Activated CD8-positive, alpha-beta T cell treated with anti-CD3 and anti-CD28 coated beads for 36 hours (primary cell): ENCODE data around the gene CASP2. TPM values are rescaled to one million over a fixed set of nuclear protein-coding genes. Genes with fewer than 3 reads are reported as not detected.
"Not testable (repeated sequence)": the region's sequence is repeated elsewhere in the genome, so short reads cannot be mapped to it uniquely, and the experiment has no call there.

ENCODE experiments used
- ATAC-seq: fragments of 200-7000 bp; cut with Tn5 transposase; one replicate; pipeline ENCODE4 v1.10.0; 2021; ENCODE audit warnings: mild to moderate bottlenecking, moderate library complexity
- CTCF ChIA-PET: fragments of 350-600 bp; sonication (Branson Sonifier 250); formaldehyde crosslinking; loops from one replicate; lab custom pipeline; 2021; ENCODE audit warnings: antibody characterized with exemption; lab: Charles Lee
- POLR2A ChIA-PET: fragments of 350-600 bp; sonication (Branson Sonifier 250); formaldehyde crosslinking; loops from one replicate; lab custom pipeline; 2021; ENCODE audit warnings: antibody characterized with exemption; lab: Charles Lee
- DNase-seq: peaks from one replicate; pipeline ENCODE4 v3.0.0-alpha.2; 2020
- H3K27ac Mint-ChIP-seq: one replicate; pipeline ENCODE4 v1.8.0; 2021; ENCODE audit warnings: mild to moderate bottlenecking, mixed read lengths
- H3K27me3 Mint-ChIP-seq: one replicate; pipeline ENCODE4 v1.8.0; 2021; ENCODE audit warnings: mixed read lengths
- H3K36me3 Mint-ChIP-seq: one replicate; pipeline ENCODE4 v1.8.0; 2021; ENCODE audit warnings: low read depth, mixed read lengths
- H3K4me1 Mint-ChIP-seq: one replicate; pipeline ENCODE4 v1.8.0; 2021; ENCODE audit warnings: low read depth, mixed read lengths
- H3K4me3 Mint-ChIP-seq: one replicate; pipeline ENCODE4 v1.8.0; 2021; ENCODE audit warnings: mild to moderate bottlenecking, moderate library complexity, mixed read lengths
- H3K9me3 Mint-ChIP-seq: one replicate; pipeline ENCODE4 v1.8.0; 2021; ENCODE audit warnings: mixed read lengths
- intact Hi-C: fragments of 100-400 bp; cut with micrococcal nuclease; formaldehyde crosslinking; loops from one replicate; pipeline ENCODE4 v1.10.0; 2022
- total RNA-seq, 2 experiments: library from RNA; stranded (reverse); gene quantifications; one replicate each; pipeline ENCODE4 v1.2.3, GENCODE V29; 2021
- TF ChIP-seq, protein P1 (sequence below): fragments of 200-600 bp; IDR thresholded peaks from one replicate; pipeline ENCODE4 v1.8.0; 2022; ENCODE audit warnings: antibody characterized with exemption, mild to moderate bottlenecking

Gene CASP2
- total RNA-seq, 2 experiments from 2014 or later, result 79.6 to 80.9 TPM

DNA sequence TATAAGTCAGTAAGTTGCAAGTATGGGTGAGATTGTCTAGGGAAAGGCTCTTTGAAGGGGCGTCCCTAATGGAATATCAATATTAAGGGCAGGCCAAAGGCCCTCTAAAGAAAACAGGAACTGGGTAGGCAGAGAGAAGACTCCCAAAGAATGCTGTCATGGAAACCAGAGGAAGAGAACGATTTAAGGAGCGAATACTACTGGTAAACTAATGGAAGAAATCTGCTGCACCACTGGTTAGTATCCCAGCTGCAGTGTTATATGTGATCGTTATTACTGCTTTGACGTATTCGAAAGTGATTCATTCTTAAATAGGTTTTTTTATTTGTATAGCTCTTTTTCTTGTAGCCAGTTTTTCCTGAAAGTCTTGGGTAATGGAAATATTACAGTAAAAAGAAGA is 1.3 kb downstream of the CASP2 start:
- peak overlapping the region; percentile 89 for H3K27ac Mint-ChIP-seq
- peak overlapping the region; percentile 88 for H3K4me3 Mint-ChIP-seq
- H3K36me3 Mint-ChIP-seq, result peaks cover 57% of the 10 kb centered on the region
- ChIA-PET POLR2A (interaction anchor here (0.8 to 1.9 kb wide), 7 partner anchors 10 to 91 kb away, joined by 3 to 6 read pairs (median 4); partner anchors contain the start of gene FAM131B), CTCF (interaction anchor here (1.0 to 13.9 kb wide), 4 partner anchors 10 to 90 kb away, joined by 3 to 211 read pairs (median 48); no protein-coding TSS in a partner anchor)
- peaks cover 34% of the 10 kb centered on the region for H3K4me1 Mint-ChIP-seq
- TF ChIP-seq, protein P1, sequence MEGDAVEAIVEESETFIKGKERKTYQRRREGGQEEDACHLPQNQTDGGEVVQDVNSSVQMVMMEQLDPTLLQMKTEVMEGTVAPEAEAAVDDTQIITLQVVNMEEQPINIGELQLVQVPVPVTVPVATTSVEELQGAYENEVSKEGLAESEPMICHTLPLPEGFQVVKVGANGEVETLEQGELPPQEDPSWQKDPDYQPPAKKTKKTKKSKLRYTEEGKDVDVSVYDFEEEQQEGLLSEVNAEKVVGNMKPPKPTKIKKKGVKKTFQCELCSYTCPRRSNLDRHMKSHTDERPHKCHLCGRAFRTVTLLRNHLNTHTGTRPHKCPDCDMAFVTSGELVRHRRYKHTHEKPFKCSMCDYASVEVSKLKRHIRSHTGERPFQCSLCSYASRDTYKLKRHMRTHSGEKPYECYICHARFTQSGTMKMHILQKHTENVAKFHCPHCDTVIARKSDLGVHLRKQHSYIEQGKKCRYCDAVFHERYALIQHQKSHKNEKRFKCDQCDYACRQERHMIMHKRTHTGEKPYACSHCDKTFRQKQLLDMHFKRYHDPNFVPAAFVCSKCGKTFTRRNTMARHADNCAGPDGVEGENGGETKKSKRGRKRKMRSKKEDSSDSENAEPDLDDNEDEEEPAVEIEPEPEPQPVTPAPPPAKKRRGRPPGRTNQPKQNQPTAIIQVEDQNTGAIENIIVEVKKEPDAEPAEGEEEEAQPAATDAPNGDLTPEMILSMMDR, result no peak
- ATAC-seq, result no peak
- no peaks in the 10 kb centered on the region for H3K27me3 Mint-ChIP-seq
- H3K9me3 Mint-ChIP-seq, result peaks cover 3% of the 10 kb centered on the region
- DNase-seq, result no peak
- intact Hi-C loops, result no loop called here

DNA sequence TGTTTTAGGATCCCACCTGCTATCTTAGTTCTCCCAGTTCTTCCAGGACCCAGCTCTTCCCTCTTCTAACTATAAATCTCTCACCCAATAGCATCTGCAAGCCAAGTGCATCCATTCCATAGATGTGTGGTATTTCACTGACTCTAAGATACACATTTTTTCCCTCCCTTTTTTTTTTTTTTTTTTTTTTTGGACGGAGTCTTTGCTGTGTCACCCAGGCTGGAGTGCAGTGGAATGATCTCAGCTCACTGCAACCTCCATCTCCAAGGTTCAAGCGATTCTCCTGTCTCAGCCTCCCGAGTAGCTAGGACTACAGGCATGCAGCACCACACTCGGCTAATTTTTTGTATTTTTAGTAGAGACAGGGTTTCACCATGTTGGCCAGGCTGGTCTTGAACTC is 1.7 kb downstream of the CASP2 start:
- not testable (repeated sequence) for H3K27me3 Mint-ChIP-seq, ATAC-seq, H3K9me3 Mint-ChIP-seq, DNase-seq
- Mint-ChIP-seq H3K4me1 (peaks cover 38% of the 10 kb centered on the region), H3K36me3 (peaks cover 61% of the 10 kb centered on the region), H3K27ac (peak overlapping the region; percentile 89), H3K4me3 (peak overlapping the region; percentile 88)
- intact Hi-C loops, result loop anchor here (2.0 kb wide), 1 partner anchor 45 kb away; no protein-coding TSS in a partner anchor
- POLR2A ChIA-PET, result interaction anchor here (0.8 to 1.9 kb wide), 8 partner anchors 10 to 90 kb away, joined by 3 to 6 read pairs (median 4); partner anchors contain the start of gene FAM131B
- CTCF ChIA-PET, result interaction anchor here (1.0 to 13.9 kb wide), 4 partner anchors 10 to 90 kb away, joined by 3 to 211 read pairs (median 48); no protein-coding TSS in a partner anchor

DNA sequence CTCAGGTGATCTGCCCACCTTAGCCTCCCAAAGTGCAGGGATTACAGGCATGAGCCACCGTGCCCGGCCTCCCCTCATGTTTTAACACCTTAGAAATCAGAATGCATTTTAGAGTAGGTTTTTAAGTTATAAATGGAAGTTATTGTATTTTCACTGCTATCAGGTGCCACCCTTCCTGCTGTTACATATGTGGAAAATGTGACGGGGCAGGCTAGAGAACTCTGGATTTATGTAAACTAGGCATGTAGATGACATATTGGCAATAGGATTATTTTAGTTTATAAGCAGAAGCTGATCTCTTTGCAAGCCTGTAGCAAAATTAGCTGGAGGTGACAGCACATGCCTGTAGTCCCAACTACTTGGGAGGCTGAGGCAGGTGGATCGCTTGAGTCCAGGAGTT is 2.1 kb downstream of the CASP2 start:
- H3K4me3 Mint-ChIP-seq, result peak overlapping the region; percentile 88
- DNase-seq (no peak), ATAC-seq (no peak)
- H3K36me3 Mint-ChIP-seq, result peaks cover 65% of the 10 kb centered on the region
- peak overlapping the region; percentile 89 for H3K27ac Mint-ChIP-seq
- CTCF ChIA-PET, result interaction anchor here (3.3 to 13.9 kb wide), 3 partner anchors 9 to 49 kb away, joined by 30 to 211 read pairs (median 65); no protein-coding TSS in a partner anchor
- H3K4me1 Mint-ChIP-seq, result peaks cover 42% of the 10 kb centered on the region
- no peaks in the 10 kb centered on the region for H3K27me3 Mint-ChIP-seq
- POLR2A ChIA-PET, result interaction anchor here (0.6 to 1.9 kb wide), 7 partner anchors 11 to 90 kb away, joined by 3 to 4 read pairs (median 4); partner anchors contain the start of gene FAM131B
- intact Hi-C loops, result loop anchor here (2.0 kb wide), 1 partner anchor 45 kb away; no protein-coding TSS in a partner anchor
- peaks cover 3% of the 10 kb centered on the region for H3K9me3 Mint-ChIP-seq
- TF ChIP-seq, protein P1, result no peak

DNA sequence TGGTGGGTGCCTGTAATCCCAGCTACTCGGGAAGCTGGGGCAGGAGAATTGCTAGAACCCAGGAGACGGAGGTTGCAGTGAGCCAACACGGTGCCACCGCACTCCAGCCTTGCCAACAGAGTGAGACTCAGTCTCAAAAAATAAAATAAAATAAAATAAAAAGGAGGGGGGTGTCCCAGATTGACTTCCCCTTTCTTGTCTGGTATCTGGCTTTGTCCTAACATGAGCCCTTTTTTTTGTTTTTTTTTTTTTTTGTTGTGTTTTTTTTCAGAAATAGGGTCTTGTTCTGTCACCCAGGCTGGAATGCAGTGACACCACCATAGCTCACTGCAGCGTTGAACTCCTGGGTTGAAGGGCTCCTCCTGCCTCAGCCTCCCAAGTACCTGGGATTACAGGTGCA is 4.7 kb downstream of the CASP2 start:
- Mint-ChIP-seq H3K27me3 (no peaks in the 10 kb centered on the region), H3K4me1 (peaks cover 54% of the 10 kb centered on the region), H3K36me3 (peaks cover 79% of the 10 kb centered on the region), H3K4me3 (no peak overlapping the region), H3K9me3 (no peaks in the 10 kb centered on the region), H3K27ac (no peak overlapping the region)
- ATAC-seq (no peak), DNase-seq (no peak)
- intact Hi-C loops, result no loop called here
- POLR2A ChIA-PET, result interaction anchor here (1.5 to 3.8 kb wide), 2 partner anchors 12 to 13 kb away, joined by 3 to 14 read pairs; no protein-coding TSS in a partner anchor
- CTCF ChIA-PET, result interaction anchor here (1.2 to 13.9 kb wide), 5 partner anchors 9 to 87 kb away, joined by 3 to 211 read pairs (median 7); no protein-coding TSS in a partner anchor
- TF ChIP-seq, protein P1, result no peak

DNA sequence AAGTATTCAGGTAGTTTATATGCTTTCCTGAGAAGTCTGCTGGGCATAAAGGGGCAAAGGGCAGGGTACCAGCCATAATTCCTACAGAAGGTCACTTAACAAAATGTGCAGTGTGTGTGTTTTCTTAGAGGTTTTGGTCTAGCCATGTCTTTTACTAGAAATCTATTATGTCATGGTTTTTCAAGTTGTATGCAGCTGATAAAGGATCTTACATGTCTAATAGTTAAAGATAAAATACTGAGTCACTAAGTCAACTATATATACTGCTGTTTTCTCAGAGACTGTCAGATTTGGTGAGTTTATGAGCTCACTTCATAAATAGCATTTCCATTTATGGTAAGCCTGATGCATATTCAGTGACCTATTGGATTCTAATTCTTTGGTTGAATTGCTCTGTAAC is 7.7 kb downstream of the CASP2 start:
- CTCF ChIA-PET, result interaction anchor here (1.0 to 13.9 kb wide), 9 partner anchors 8 to 84 kb away, joined by 3 to 211 read pairs (median 5); partner anchors contain the start of gene CASP2
- Mint-ChIP-seq H3K36me3 (peaks cover 88% of the 10 kb centered on the region), H3K27ac (peak overlapping the region; percentile 54), H3K4me3 (no peak overlapping the region), H3K4me1 (peaks cover 61% of the 10 kb centered on the region), H3K9me3 (no peaks in the 10 kb centered on the region), H3K27me3 (no peaks in the 10 kb centered on the region)
- TF ChIP-seq, protein P1, result no peak
- intact Hi-C loops, result no loop called here
- ATAC-seq (no peak), DNase-seq (no peak)
- POLR2A ChIA-PET, result interaction anchor here (0.9 to 1.8 kb wide), 6 partner anchors 9 to 84 kb away, joined by 3 to 9 read pairs (median 4); partner anchors contain the start of gene GSTK1
